ENCODE results near the gene SNRPD3. TPM values are rescaled to one million over a fixed set of nuclear protein-coding genes. Genes with fewer than 3 reads are reported as not detected.
"Not testable (repeated sequence)": the region's sequence is repeated elsewhere in the genome, so short reads cannot be mapped to it uniquely, and the experiment has no call there.

SNRPD3 gene
- total RNA-seq, 1 experiment from 2014 or later, result 220 TPM

DNA sequence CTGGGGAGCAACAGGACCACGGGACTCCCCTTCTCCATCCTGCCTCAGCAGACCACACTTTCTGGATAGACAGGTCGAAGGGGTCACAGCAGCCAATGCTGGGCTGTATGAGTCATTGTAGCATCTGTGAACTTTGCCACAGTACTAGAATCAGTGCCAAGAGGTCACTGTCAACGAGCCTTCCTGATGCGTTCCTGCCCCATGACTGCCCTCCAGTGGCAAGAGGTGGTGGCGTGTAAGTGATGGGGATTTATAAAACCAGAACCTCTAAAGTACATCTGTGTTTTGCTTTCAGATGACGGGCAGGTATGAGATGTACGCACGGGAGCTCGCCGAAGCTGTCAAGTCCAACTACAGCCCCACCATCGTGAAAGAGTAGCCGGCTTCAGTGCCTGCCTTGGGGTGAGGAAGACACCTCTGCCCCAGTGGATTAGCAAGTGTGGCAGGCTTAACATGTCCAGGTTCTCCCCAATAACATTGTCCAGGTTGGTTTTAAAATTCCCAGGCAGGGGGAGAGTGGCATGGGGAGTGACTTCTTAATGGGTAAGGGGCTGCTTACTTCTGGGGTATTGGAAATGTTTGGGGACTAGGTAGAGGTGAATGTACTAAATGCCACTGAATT, 30.3 kb upstream of the SNRPD3 start:
- intact Hi-C loops (cut with micrococcal nuclease; ENCODE audit: unreplicated experiment), result loop anchor here (1.0 to 5.0 kb wide), 2 partner anchors 200 to 338 kb away; no protein-coding TSS in a partner anchor
- Histone ChIP-seq H3K27me3 (replicated peaks; ENCODE audit: insufficient read depth, low read depth, low read length, poor library complexity) (no peaks in the 10 kb centered on the region), H3K27ac (ENCODE audit: low read depth, low read length, poor library complexity, severe bottlenecking) (no peak overlapping the region), H3K36me3 (ENCODE audit: insufficient read depth, low read length, poor library complexity, severe bottlenecking) (no peaks in the 10 kb centered on the region), H3K9me3 (ENCODE audit: low read depth, low read length, poor library complexity, severe bottlenecking) (no peaks in the 10 kb centered on the region), H3K4me1 (ENCODE audit: insufficient read depth, low read length, poor library complexity, severe bottlenecking) (no peaks in the 10 kb centered on the region), H3K4me3 (ENCODE audit: low read depth, low read length, poor library complexity, severe bottlenecking) (no peak overlapping the region)
- BruUV-seq (replicated peaks), result no TSS peak
- DNase-seq (ENCODE audit: low spot score), result peak; percentile 69
- ChIA-PET POLR2A (ENCODE audit: low non-redundant PET) (no interaction called here), CTCF (interaction anchor here (0.5 to 0.9 kb wide), 2 partner anchors 19 to 104 kb away, joined by 3 to 4 read pairs; no protein-coding TSS in a partner anchor)
- peak; percentile 94 for TF ChIP-seq CTCF (conservative IDR thresholded peaks at IDR 0.05; ENCODE audit: low read depth, low read length)
- TF ChIP-seq EZH2 (IDR thresholded peaks at IDR 0.05; ENCODE audit: borderline replicate concordance, low read depth, low read length, poor library complexity, severe bottlenecking), result no peak

GRCh38 chr22:24526191-24526590, 29.6 kb upstream of the SNRPD3 start:
- no peaks in the 10 kb centered on the region for H3K36me3 ChIP-seq (ENCODE audit: insufficient read depth, low read length, poor library complexity, severe bottlenecking)
- POLR2A ChIA-PET (ENCODE audit: low non-redundant PET), result no interaction called here
- DNase-seq (ENCODE audit: low spot score), result no peak
- no TSS peak for BruUV-seq (replicated peaks)
- CTCF ChIA-PET, result interaction anchor here (0.5 to 0.9 kb wide), 2 partner anchors 20 to 105 kb away, joined by 3 to 4 read pairs; no protein-coding TSS in a partner anchor
- H3K27ac ChIP-seq (ENCODE audit: low read depth, low read length, poor library complexity, severe bottlenecking), result no peak overlapping the region
- no peak overlapping the region for H3K4me3 ChIP-seq (ENCODE audit: low read depth, low read length, poor library complexity, severe bottlenecking)
- H3K9me3 ChIP-seq (ENCODE audit: low read depth, low read length, poor library complexity, severe bottlenecking), result no peaks in the 10 kb centered on the region
- H3K4me1 ChIP-seq (ENCODE audit: insufficient read depth, low read length, poor library complexity, severe bottlenecking), result no peaks in the 10 kb centered on the region
- no peak for TF ChIP-seq EZH2 (IDR thresholded peaks at IDR 0.05; ENCODE audit: borderline replicate concordance, low read depth, low read length, poor library complexity, severe bottlenecking)
- no peak for TF ChIP-seq CTCF (conservative IDR thresholded peaks at IDR 0.05; ENCODE audit: low read depth, low read length)
- H3K27me3 ChIP-seq (replicated peaks; ENCODE audit: insufficient read depth, low read depth, low read length, poor library complexity), result no peaks in the 10 kb centered on the region
- intact Hi-C loops (cut with micrococcal nuclease; ENCODE audit: unreplicated experiment), result loop anchor here (5.0 kb wide), 1 partner anchor 339 kb away; no protein-coding TSS in a partner anchor

DNA sequence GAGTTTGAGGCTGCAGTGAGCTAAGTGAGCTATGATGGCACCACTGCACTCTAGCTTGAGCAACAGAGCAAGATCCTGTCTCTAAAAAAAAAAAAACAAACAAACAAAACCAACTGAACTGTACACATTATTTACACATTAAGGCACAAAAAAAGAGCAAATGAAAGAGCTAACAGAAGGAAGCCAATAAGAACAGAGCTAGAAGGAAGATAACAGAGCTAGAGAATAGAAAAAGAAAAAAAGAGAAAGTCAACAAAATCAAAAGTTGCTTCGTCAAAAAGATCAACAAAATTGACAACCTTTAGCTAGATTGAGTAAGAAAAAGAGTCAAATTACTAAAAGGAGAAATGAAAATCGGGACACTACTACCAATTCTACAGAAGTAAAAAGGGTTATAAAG, 25.9 kb upstream of the SNRPD3 start:
- Histone ChIP-seq H3K27ac (ENCODE audit: low read depth, low read length, poor library complexity, severe bottlenecking) (no peak overlapping the region), H3K27me3 (replicated peaks; ENCODE audit: insufficient read depth, low read depth, low read length, poor library complexity) (no peaks in the 10 kb centered on the region), H3K4me1 (ENCODE audit: insufficient read depth, low read length, poor library complexity, severe bottlenecking) (no peaks in the 10 kb centered on the region), H3K36me3 (ENCODE audit: insufficient read depth, low read length, poor library complexity, severe bottlenecking) (no peaks in the 10 kb centered on the region), H3K9me3 (ENCODE audit: low read depth, low read length, poor library complexity, severe bottlenecking) (no peaks in the 10 kb centered on the region), H3K4me3 (ENCODE audit: low read depth, low read length, poor library complexity, severe bottlenecking) (no peak overlapping the region)
- ChIA-PET CTCF (interaction anchor here (0.6 kb wide), 3 partner anchors 36 to 573 kb away, joined by 3 to 6 read pairs (median 5); no protein-coding TSS in a partner anchor), POLR2A (ENCODE audit: low non-redundant PET) (interaction anchor here (0.6 to 0.7 kb wide), 3 partner anchors 12 to 151 kb away, joined by 3 to 5 read pairs (median 3); no protein-coding TSS in a partner anchor)
- TF ChIP-seq EZH2 (IDR thresholded peaks at IDR 0.05; ENCODE audit: borderline replicate concordance, low read depth, low read length, poor library complexity, severe bottlenecking) (no peak), CTCF (conservative IDR thresholded peaks at IDR 0.05; ENCODE audit: low read depth, low read length) (no peak)
- intact Hi-C loops (cut with micrococcal nuclease; ENCODE audit: unreplicated experiment), result loop anchor here (5.0 kb wide), 1 partner anchor 343 kb away; no protein-coding TSS in a partner anchor
- BruUV-seq (replicated peaks), result no TSS peak
- DNase-seq (ENCODE audit: low spot score), result no peak

GRCh38 chr22:24530968-24531367, 24.8 kb upstream of the SNRPD3 start:
- H3K4me3 ChIP-seq (ENCODE audit: low read depth, low read length, poor library complexity, severe bottlenecking); H3K27ac ChIP-seq (ENCODE audit: low read depth, low read length, poor library complexity, severe bottlenecking); H3K36me3 ChIP-seq (ENCODE audit: insufficient read depth, low read length, poor library complexity, severe bottlenecking); H3K27me3 ChIP-seq (replicated peaks; ENCODE audit: insufficient read depth, low read depth, low read length, poor library complexity); H3K4me1 ChIP-seq (ENCODE audit: insufficient read depth, low read length, poor library complexity, severe bottlenecking); BruUV-seq (replicated peaks); intact Hi-C loops (cut with micrococcal nuclease; ENCODE audit: unreplicated experiment); H3K9me3 ChIP-seq (ENCODE audit: low read depth, low read length, poor library complexity, severe bottlenecking); POLR2A ChIA-PET (ENCODE audit: low non-redundant PET); DNase-seq (ENCODE audit: low spot score): not testable (repeated sequence)
- CTCF ChIA-PET, result interaction anchor here (0.7 kb wide), 1 partner anchor 210 kb away, joined by 5 read pairs; no protein-coding TSS in a partner anchor

Measured in A673 (cell line).